Thyroid gland (tissue), 4 donors: ENCODE results near the gene IQGAP2.

ENCODE experiments used
- POLR2A ChIP-seq, 2 donors: fragments of 450-650 bp; IDR thresholded peaks; one replicate each; pipeline ENCODE4 v1.6.1; 2017; ENCODE audit warnings: antibody characterized with exemption in 2 of 2, mild to moderate bottlenecking in 2 of 2, moderate library complexity in 1 of 2
- TF ChIP-seq, protein P1 (sequence below), 6 experiments: fragments of 200-600 bp in 3 of 6; fragments of 450-650 bp in 3 of 6; sonication (generic) in 3 of 6; IDR thresholded peaks; one replicate each; pipeline ENCODE4 v1.5.1; 2016 to 2019; ENCODE audit warnings: antibody characterized with exemption in 6 of 6, mild to moderate bottlenecking in 2 of 6, inconsistent platforms in 1 of 6, moderate library complexity in 1 of 6

DNA sequence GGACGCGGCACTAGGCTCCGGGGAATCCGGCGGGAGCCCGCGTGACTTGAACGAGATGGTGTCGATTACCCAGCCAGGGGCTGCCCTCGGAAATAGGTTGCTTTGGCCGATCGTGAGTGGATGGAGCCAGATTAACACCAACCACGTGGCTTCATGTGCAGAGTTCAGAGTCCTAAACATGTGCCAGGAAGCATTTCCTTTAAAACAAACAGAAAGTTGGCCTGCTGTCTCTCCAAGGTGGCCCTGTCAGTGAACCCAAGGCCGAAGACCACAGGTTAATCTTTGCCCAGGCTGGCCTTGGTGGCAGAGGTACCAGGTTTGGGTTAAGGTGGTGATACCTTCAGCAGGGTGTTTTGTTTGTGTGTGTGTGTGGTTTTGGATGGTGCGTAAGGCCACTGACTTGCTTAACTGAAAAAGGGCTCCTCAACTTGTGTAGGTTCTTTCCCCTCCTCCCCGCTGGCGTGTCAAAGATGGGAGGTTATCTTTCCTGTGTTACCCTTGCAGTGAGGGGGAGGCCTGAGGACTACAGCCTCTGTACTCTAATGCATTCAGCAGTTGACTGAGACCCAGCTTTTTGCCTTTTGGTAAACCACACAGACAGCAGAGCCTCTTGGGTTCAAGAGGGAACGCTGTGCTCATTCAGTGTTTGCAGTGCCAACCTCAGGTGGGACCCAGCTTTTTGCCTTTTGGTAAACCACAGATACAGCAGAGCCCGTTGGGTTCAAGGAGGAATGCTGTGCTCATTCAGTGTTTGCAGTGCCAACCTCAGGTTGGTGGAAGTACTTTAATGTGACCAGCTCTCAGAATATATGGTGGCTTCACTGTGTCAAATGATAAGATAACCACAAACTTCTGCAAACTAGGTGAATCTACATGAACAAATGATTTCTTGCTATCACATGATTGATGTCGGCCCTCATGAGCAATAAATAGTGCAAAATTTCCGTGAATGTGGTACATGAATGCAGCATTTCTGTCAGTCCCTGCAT lies 1.4 kb downstream of the IQGAP2 start:
- TF ChIP-seq, protein P1, sequence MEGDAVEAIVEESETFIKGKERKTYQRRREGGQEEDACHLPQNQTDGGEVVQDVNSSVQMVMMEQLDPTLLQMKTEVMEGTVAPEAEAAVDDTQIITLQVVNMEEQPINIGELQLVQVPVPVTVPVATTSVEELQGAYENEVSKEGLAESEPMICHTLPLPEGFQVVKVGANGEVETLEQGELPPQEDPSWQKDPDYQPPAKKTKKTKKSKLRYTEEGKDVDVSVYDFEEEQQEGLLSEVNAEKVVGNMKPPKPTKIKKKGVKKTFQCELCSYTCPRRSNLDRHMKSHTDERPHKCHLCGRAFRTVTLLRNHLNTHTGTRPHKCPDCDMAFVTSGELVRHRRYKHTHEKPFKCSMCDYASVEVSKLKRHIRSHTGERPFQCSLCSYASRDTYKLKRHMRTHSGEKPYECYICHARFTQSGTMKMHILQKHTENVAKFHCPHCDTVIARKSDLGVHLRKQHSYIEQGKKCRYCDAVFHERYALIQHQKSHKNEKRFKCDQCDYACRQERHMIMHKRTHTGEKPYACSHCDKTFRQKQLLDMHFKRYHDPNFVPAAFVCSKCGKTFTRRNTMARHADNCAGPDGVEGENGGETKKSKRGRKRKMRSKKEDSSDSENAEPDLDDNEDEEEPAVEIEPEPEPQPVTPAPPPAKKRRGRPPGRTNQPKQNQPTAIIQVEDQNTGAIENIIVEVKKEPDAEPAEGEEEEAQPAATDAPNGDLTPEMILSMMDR (IDR thresholded peaks at IDR 0.05), result no peak
- no peak for TF ChIP-seq POLR2A (IDR thresholded peaks at IDR 0.05)
